Measurements from ENCODE around the gene FERMT2. TPM values are rescaled to one million over a fixed set of nuclear protein-coding genes. Genes with fewer than 3 reads are reported as not detected.

FERMT2 gene
- total and polyA plus RNA-seq, 4 donors: 23.9 to 51.3 (median 40.4) TPM

- DNase-seq (ENCODE audit: low spot score): no peak
- Histone ChIP-seq H3K27ac (ENCODE audit: low read depth in 1 of 2, low read length in 2 of 2) (no peak overlapping the region), H3K36me3 (ENCODE audit: control insufficient read depth in 4 of 4, insufficient read depth in 3 of 4, low read depth in 1 of 4, low read length in 3 of 4) (peaks cover 0 to 8% (median 4%) of the 10 kb centered on the region in 4 donors), H3K9me3 (ENCODE audit: control insufficient read depth in 4 of 4, low read length in 3 of 4) (no peaks in the 10 kb centered on the region), H3K9ac (ENCODE audit: low read depth in 1 of 2, low read length in 2 of 2) (no peak overlapping the region), H3K4me3 (ENCODE audit: low read depth in 1 of 3, low read length in 3 of 3) (no peak overlapping the region), H3K27me3 (ENCODE audit: control insufficient read depth in 4 of 4, insufficient read depth in 4 of 4, low read length in 3 of 4) (no peaks in the 10 kb centered on the region), H3K4me1 (ENCODE audit: control insufficient read depth in 4 of 4, insufficient read depth in 4 of 4, low read length in 3 of 4) (peaks cover 0 to 6% (median 1%) of the 10 kb centered on the region in 4 donors)
- no peak for TF ChIP-seq RAD21 (IDR thresholded peaks at IDR 0.05)
- no peak for TF ChIP-seq CTCF (IDR thresholded peaks at IDR 0.05; ENCODE audit: low read depth, low read length, missing input control)
- TF ChIP-seq RXRA (IDR thresholded peaks at IDR 0.05): no peak
- no peak for TF ChIP-seq HNF4A (conservative IDR thresholded peaks at IDR 0.05)
- TF ChIP-seq ZBTB33 (IDR thresholded peaks at IDR 0.05): no peak
- no peak for TF ChIP-seq JUND (IDR thresholded peaks at IDR 0.05)
- WGBS: 74% methylated on average over 1 of the region's 1 CpG
Observed at GRCh38 chr14:52898496-52898895, 52.4 kb downstream of the FERMT2 start.

GRCh38 chr14:52895000-52895399 lies 55.9 kb downstream of the FERMT2 start:
- WGBS: 57% methylated on average over 2 of the region's 2 CpGs
- Histone ChIP-seq H3K27ac (ENCODE audit: low read depth in 1 of 2, low read length in 2 of 2) (no peak overlapping the region), H3K4me1 (ENCODE audit: control insufficient read depth in 4 of 4, insufficient read depth in 4 of 4, low read length in 3 of 4) (peaks cover 0 to 3% (median under 1%) of the 10 kb centered on the region in 4 donors), H3K9ac (ENCODE audit: low read depth in 1 of 2, low read length in 2 of 2) (no peak overlapping the region), H3K4me3 (ENCODE audit: low read depth in 1 of 3, low read length in 3 of 3) (no peak overlapping the region), H3K27me3 (ENCODE audit: control insufficient read depth in 4 of 4, insufficient read depth in 4 of 4, low read length in 3 of 4) (no peaks in the 10 kb centered on the region), H3K36me3 (ENCODE audit: control insufficient read depth in 4 of 4, insufficient read depth in 3 of 4, low read depth in 1 of 4, low read length in 3 of 4) (peaks cover 0 to 17% (median 6%) of the 10 kb centered on the region in 4 donors), H3K9me3 (ENCODE audit: control insufficient read depth in 4 of 4, low read length in 3 of 4) (no peaks in the 10 kb centered on the region)
- TF ChIP-seq HNF4G (IDR thresholded peaks at IDR 0.05): no peak
- TF ChIP-seq, protein P1, sequence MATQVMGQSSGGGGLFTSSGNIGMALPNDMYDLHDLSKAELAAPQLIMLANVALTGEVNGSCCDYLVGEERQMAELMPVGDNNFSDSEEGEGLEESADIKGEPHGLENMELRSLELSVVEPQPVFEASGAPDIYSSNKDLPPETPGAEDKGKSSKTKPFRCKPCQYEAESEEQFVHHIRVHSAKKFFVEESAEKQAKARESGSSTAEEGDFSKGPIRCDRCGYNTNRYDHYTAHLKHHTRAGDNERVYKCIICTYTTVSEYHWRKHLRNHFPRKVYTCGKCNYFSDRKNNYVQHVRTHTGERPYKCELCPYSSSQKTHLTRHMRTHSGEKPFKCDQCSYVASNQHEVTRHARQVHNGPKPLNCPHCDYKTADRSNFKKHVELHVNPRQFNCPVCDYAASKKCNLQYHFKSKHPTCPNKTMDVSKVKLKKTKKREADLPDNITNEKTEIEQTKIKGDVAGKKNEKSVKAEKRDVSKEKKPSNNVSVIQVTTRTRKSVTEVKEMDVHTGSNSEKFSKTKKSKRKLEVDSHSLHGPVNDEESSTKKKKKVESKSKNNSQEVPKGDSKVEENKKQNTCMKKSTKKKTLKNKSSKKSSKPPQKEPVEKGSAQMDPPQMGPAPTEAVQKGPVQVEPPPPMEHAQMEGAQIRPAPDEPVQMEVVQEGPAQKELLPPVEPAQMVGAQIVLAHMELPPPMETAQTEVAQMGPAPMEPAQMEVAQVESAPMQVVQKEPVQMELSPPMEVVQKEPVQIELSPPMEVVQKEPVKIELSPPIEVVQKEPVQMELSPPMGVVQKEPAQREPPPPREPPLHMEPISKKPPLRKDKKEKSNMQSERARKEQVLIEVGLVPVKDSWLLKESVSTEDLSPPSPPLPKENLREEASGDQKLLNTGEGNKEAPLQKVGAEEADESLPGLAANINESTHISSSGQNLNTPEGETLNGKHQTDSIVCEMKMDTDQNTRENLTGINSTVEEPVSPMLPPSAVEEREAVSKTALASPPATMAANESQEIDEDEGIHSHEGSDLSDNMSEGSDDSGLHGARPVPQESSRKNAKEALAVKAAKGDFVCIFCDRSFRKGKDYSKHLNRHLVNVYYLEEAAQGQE (IDR thresholded peaks at IDR 0.05): no peak
- TF ChIP-seq, protein P2, sequence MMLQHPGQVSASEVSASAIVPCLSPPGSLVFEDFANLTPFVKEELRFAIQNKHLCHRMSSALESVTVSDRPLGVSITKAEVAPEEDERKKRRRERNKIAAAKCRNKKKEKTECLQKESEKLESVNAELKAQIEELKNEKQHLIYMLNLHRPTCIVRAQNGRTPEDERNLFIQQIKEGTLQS (IDR thresholded peaks at IDR 0.05): no peak
- no peak for TF ChIP-seq NR2F2 (IDR thresholded peaks at IDR 0.05)
- no peak for TF ChIP-seq RXRA (IDR thresholded peaks at IDR 0.05)
- no peak for TF ChIP-seq HNF4A (conservative IDR thresholded peaks at IDR 0.05)
- no peak for DNase-seq (ENCODE audit: low spot score)
